Islet precursor cell (in vitro differentiated cells): ENCODE measurements around the gene LPP.

Source experiments
- DNase-seq: peaks from one replicate; pipeline ENCODE4 v3.0.0-alpha.2; 2018

The LPP gene

GRCh38 chr3:188453431-188454384 lies 299.8 kb downstream of the LPP start:
- DNase-seq: no peak

GRCh38 chr3:188455748-188456147 lies 301.8 kb downstream of the LPP start:
- DNase-seq: no peak

GRCh38 chr3:188458756-188459155 lies 304.8 kb downstream of the LPP start:
- DNase-seq: no peak

- no peak for DNase-seq
These were observed 311.4 kb downstream of the LPP start for GRCh38 chr3:188465311-188465710.

- no peak for DNase-seq
These were observed 314.2 kb downstream of the LPP start for GRCh38 chr3:188468196-188468595.

GRCh38 chr3:188468662-188469061 lies 314.7 kb downstream of the LPP start:
- DNase-seq: no peak

GRCh38 chr3:188469228-188469885 lies 315.4 kb downstream of the LPP start:
- no peak for DNase-seq

- no peak for DNase-seq
These were observed 316.7 kb downstream of the LPP start for GRCh38 chr3:188470508-188471130.

- DNase-seq: no peak
These were observed 317.8 kb downstream of the LPP start for GRCh38 chr3:188471723-188472122.

- DNase-seq: no peak
These were observed 318.4 kb downstream of the LPP start for GRCh38 chr3:188472336-188472735.

GRCh38 chr3:188473045-188473444 lies 319.1 kb downstream of the LPP start:
- no peak for DNase-seq

GRCh38 chr3:188473591-188474288 lies 319.8 kb downstream of the LPP start:
- DNase-seq: no peak

GRCh38 chr3:188476935-188477334 lies 323.0 kb downstream of the LPP start:
- no peak for DNase-seq

- DNase-seq: no peak
These were observed 326.1 kb downstream of the LPP start for GRCh38 chr3:188480011-188480410.

GRCh38 chr3:188482929-188483328 lies 329.0 kb downstream of the LPP start:
- no peak for DNase-seq

GRCh38 chr3:188486126-188486525 lies 332.2 kb downstream of the LPP start:
- no peak for DNase-seq

GRCh38 chr3:188486952-188487351 lies 333.0 kb downstream of the LPP start:
- DNase-seq: no peak

- no peak for DNase-seq
These were observed 333.7 kb downstream of the LPP start for GRCh38 chr3:188487652-188488051.

- no peak for DNase-seq
These were observed 334.8 kb downstream of the LPP start for GRCh38 chr3:188488801-188489200.

GRCh38 chr3:188489639-188490405 lies 335.9 kb downstream of the LPP start:
- DNase-seq: no peak

- no peak for DNase-seq
These were observed 336.5 kb downstream of the LPP start for GRCh38 chr3:188490416-188490815.

- DNase-seq: no peak
These were observed 337.3 kb downstream of the LPP start for GRCh38 chr3:188491276-188491687.
